Stimulated activated CD4-positive, alpha-beta T cell treated with anti-CD3 and anti-CD28 coated beads, Interleukin-12 subunit alpha, Interleukin-12 subunit beta, amount 100 ng/mL, for 24 hours (primary cell): ENCODE results near the gene RBM39.
"Not testable (repeated sequence)": the region's sequence is repeated elsewhere in the genome, so short reads cannot be mapped to it uniquely, and the experiment has no call there.

Experiments
- DNase-seq, 2 experiments: peaks; one replicate each; pipeline ENCODE4 v3.0.0-alpha.2; 2020; ENCODE audit warnings: low read depth in 2 of 2

Gene RBM39

GRCh38 chr20:35706591-35707529 is 35.2 kb downstream of the RBM39 start:
- not testable (repeated sequence) for DNase-seq

- not testable (repeated sequence) for DNase-seq
Measured at GRCh38 chr20:35705894-35706293, 36.2 kb downstream of the RBM39 start.

DNA sequence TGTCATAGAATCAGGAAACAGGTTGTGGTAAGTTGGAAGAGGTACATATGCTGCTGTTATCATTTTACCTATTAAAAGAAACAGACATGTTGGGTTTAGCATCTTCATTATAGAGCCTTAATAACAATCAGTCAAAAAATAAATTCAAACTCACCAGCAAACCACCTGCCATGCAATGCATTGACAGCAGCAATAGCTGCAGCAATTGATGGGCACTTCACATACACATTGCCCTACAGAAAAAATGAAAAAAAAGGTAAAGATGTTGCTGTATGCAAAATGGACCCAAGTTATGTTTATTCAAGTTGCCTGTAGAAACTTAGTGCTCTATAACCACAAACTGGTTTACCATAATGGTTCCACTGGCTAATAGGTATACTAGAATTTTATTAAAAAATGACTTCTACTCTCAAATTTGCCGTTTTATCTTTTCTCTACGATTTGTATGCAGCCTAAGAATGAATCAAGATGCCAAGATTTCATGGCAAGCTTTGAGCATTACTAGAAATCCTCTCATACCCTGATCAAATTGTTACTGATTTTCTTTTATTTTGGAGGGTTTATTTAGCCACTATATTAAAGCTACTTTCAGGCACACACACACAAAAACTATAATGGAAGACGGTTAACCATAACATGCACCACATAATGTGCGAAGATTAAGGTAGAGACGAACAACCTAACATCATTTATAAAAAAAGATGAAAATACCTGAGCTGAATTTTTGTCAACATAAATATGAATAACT is 37.4 kb downstream of the RBM39 start:
- no peak for DNase-seq

DNA sequence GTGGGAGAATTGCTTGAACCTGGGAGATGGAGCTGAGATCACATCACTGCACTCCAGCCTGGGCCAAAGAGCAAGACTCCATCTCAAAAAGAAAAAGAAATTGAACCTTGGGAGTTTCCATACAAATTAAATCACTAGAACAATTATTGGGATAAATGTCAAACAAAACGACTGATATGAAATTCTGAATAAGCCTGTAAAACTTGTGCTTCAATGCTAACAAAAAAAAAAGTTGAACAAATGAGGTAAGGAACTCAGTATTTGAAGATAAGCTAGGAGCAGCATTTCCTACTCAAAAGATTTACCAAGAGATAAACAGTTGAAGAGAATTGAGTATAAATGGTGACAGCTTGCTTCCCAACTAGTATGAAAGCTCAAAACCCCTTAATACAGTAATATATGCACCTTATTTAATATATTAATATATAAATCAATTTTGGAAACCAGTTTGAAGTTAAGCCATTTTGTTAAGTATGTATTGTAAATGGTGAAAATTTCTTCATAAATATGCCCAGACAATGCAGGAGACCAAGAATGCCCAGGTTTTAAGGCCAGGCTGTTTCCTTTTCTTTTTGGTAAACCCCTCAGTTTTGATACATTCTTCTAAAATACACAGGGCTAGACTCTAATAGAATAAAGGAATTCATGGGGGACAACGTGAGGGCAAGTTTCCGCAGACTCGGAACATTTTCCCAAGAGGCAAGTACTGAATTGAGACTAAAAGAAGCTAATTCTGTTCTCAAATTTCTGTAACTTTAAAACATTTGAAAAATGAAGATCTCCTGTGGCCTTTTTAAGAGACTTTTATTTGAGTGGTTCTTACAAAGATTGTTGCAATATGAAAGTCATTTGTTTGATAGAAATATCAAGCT is 39.0 kb downstream of the RBM39 start:
- DNase-seq, result no peak

GRCh38 chr20:35702051-35702823 is 39.8 kb downstream of the RBM39 start:
- no peak for DNase-seq

- DNase-seq, result no peak
Measured at GRCh38 chr20:35700625-35701148, 41.4 kb downstream of the RBM39 start.

DNA sequence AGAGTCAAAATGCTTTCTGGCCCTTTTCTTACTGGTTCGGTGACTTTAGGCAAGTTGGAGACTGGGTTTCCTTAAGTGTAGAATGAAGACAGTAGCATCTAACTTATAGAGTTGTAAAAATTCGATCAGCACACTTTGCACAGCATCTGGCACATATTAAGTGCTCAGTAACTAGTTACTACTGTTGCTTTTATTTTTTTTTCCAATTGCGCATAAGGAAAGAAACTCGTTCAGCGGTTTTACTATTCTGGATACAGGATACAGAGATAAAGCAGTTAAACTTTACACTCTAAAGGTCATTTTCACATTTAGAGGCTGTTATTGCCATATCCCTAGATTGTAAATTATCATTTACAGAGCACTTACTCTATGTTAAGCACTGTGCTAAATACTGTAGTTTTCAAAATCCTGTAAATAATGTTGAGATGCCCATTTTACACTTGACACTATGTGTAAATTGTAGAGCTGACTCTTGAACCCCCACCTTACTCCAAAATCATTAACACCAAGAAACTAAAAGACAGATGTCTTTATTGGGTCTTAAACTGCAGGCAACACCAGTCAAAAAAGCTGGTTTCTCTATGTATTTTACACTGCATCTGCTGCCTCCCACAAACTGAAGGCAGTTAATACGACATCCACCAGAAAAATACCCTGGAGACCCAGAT is 42.0 kb downstream of the RBM39 start:
- DNase-seq, result no peak

DNA sequence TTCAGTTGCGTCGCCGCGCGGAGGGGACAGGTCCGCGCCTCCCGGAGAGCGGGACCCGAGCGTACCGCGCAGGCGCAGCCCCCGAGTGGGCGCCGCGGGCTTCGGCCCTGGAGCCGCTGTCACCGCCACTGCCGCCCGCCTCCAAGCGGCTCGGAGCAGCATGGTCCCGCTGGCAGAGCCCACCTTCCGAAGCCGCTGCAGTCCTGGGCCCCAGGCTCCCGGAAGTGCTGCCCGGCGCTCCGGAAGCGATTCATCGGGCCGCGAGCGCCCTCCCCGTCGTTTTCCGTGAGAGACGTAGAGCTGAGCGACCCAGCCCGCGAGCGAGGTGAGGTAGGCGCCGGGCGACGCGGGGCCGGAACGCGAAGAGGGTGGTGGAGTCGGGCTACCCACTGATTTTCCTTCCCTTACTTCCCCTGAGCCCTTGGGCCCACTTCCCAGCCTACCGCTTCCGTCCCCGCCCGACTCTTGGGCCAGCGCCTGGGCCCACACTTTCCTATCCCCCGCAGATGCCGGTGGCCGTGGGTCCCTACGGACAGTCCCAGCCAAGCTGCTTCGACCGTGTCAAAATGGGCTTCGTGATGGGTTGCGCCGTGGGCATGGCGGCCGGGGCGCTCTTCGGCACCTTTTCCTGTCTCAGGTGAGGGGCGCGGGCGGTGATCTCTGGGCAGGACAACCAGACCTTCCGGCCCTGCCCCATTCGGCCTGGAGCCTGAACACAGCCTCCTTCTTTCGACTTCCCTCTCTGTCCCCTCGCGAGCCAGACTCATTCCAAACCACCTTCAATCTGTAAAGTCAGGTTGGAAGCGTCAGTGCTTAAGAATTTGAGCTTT is 42.7 kb downstream of the RBM39 start, which contains the start of the genes NFS1 and ROMO1:
Gene NFS1, minus strand, starts transcription at position 226 of the 830 bp plus-strand sequence. Its CDS starts 64 bp downstream, at position 162.
Gene ROMO1, plus strand, starts transcription at position 279 of the 830 bp plus-strand sequence. Its CDS starts 228 bp downstream, at position 507.
- DNase-seq, result peak; percentile 69 to 81

- DNase-seq, result no peak
Measured at GRCh38 chr20:35698298-35699126, 43.5 kb downstream of the RBM39 start.

DNA sequence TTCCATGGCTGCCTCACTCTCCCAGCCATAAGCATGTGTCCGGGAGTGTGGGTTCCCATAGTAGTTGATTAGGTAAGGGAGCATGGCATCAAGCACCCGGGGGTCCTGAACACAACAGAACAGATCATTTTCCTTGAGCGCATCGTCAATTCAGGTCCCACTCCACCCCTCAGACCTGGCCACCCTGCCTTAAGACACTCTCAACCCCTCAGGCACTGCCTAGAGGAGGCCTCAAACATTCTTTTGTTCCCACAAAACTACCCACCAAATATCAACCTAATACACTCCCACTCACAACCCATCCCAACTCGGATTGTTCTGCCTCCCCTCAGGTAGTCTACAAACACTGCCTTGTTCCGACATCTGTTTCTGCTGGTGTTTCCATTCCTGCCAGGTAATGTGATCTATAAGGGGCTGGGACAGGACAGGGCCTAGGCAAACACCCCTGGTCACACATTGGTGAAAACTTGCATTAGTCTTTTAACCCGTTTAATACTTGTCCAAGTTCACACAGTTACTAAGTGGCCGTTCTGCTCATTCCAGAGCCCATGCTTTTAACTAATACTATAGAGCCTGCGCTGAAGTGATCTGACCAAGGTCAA is 44.3 kb downstream of the RBM39 start:
- no peak for DNase-seq

- DNase-seq, result no peak
Measured at GRCh38 chr20:35695978-35696377, 46.1 kb downstream of the RBM39 start.

DNA sequence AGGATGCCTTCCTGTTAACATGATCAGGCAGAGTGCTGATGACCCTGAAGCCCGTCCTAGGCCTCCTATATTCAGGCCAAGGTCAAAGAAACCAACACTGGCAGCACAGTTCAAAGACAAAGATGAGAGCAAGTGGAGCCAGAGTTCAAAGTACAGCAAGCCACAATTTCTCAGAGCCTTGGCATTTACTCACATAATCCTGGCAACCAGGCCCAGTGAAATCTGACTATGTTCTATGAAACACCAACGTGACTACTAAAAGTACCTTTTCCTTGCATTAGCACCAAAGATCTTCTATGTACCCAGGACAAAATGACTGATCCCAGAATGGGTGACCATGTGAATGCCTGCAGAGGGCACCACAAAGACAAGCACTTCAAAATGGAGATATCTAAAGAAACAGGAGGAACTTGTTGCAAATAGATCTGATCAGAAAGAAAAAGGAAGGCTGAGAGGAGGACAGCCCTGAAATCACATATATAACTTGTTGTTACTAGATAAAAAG is 46.8 kb downstream of the RBM39 start:
- DNase-seq, result no peak

DNA sequence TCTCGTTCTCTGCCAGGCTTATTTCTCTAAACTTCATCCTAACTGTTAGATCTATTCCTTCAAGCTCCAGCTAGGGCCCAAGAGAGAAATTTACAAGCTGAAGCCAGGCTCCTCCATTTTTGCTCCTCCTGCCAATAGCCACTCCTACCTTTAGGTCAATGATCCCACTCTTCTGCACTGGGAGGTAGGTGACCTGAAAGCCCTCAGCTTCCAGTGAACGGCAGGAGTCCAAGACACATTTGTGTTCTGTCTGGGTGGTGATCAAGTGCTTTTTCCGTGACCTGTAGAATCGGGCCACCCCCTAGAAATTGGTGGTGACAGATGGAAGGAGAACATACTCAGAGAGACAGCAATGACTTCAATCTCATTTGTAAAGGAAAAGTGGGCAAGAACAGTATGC is 51.8 kb downstream of the RBM39 start:
- DNase-seq, result no peak

- not testable (repeated sequence) for DNase-seq
Measured at GRCh38 chr20:35686872-35687271, 55.2 kb downstream of the RBM39 start.

DNA sequence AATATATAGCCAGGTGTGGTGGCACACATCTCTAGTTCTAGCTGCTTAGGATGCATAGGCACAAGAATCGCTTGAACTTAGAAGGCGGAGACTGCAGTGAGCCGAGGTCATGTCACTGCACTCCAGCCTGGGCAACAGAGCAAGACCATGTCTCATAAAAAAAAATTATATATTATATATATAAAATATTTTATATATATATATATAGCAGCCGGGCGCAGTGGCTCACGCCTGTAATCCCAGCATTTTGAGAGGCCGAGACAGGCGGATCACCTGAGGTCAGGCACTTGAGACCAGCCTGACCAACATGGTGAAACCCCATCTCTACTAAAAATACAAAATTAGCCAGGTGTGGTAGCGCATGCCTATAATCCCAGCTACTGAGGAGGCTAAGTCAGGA is 56.7 kb downstream of the RBM39 start:
- DNase-seq, result not testable (repeated sequence)

GRCh38 chr20:35681960-35682359 is 60.1 kb downstream of the RBM39 start:
- DNase-seq, result no peak

- DNase-seq, result no peak
Measured at GRCh38 chr20:35680452-35681183, 61.4 kb downstream of the RBM39 start.
